Right renal cortex interstitium (tissue), 3 donors: ENCODE data around the gene MAIP1. TPM values are rescaled to one million over a fixed set of nuclear protein-coding genes. Genes with fewer than 3 reads are reported as not detected.
"Not testable (repeated sequence)": the region's sequence is repeated elsewhere in the genome, so short reads cannot be mapped to it uniquely, and the experiment has no call there.

Source experiments
- DNase-seq, 3 donors: peaks; one replicate each; pipeline ENCODE4 v3.0.0-alpha.2; 2013; ENCODE audit warnings: low read depth in 3 of 3, low spot score in 2 of 3
- polyA plus RNA-seq, 3 donors: library from polyadenylated mRNA; unstranded; fragments of 120-200 nt; gene quantifications; one replicate each; pipeline ENCODE4 v1.2.1, GENCODE V29; 2013; ENCODE audit not compliant: insufficient read length in 3 of 3

MAIP1 gene, protein sequence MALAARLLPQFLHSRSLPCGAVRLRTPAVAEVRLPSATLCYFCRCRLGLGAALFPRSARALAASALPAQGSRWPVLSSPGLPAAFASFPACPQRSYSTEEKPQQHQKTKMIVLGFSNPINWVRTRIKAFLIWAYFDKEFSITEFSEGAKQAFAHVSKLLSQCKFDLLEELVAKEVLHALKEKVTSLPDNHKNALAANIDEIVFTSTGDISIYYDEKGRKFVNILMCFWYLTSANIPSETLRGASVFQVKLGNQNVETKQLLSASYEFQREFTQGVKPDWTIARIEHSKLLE
- 10 to 100 TPM; 36.6 to 42.0 (median 40.4) TPM for polyA plus RNA-seq

DNA sequence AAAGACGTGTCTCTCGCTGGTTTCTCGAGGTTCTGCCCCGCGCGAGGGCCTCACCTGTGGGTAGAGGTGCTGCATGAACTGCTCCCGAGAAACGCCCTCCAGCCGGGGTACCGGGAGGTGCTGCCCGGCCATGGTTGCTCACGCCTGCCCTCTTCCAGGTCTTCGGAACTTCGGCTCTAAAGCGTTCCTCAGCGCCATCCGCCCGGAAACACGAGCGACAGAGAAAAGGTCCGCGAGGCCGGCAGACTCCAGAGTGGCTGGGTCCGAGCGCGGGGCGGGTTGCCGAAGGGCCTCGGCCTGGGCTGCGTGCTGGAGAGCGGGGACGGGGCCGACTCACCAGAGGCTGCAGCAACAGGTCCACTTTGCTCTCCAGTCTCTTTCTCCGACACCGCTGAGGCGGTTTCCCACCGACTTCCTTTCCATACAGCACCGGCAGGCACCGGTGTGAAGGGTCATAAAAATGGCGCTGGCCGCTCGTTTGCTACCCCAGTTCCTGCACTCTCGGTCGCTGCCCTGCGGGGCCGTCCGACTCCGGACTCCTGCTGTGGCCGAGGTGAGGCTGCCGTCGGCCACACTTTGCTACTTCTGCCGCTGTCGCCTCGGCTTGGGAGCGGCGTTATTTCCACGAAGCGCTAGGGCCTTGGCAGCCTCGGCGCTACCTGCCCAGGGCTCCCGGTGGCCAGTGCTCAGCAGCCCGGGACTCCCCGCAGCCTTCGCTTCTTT, at the start of gene MAIP1, which contains the start of gene TYW5:
TSS of gene MAIP1 (plus strand) at position 244 of the 723 bp plus-strand sequence. CDS start at position 461, 217 bp downstream.
TSS of gene TYW5 (minus strand) at position 153 of the 723 bp plus-strand sequence. CDS start at position 132, 21 bp downstream.
- peak; percentile 72 to 80 (median 78) for DNase-seq

DNA sequence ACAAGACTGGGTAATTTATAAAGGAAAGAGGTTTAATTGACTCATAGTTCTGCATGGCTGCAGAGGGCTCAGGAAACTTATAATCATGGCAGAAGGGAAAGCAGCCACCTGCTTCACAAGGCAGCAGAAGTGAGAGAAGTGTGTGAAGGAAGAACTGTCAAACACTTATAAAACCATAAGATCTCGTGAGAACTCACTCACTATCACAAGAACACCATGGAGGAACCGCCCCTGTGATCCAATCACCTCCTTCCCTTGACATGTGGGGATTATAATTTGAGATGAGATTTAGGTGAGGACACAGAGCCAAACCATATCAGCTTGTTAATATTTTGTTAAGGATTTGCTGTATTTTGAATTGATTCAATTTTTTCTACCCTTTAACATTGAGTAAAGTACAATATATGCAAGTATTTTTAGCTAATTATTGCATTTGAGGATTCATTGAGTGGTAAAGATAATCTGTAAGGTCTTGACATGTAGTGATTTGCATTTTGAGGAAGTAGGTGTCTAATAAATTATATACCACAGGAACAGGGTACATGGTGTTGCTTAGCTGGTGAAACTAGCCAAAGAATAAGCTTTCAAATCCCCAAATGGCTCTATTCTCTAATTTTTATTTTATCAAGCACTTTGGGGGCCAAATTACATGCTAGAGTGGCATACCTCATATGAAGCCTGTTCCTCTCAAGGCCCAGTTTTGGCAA, 48.2 kb upstream of the MAIP1 start:
- no peak for DNase-seq

DNA sequence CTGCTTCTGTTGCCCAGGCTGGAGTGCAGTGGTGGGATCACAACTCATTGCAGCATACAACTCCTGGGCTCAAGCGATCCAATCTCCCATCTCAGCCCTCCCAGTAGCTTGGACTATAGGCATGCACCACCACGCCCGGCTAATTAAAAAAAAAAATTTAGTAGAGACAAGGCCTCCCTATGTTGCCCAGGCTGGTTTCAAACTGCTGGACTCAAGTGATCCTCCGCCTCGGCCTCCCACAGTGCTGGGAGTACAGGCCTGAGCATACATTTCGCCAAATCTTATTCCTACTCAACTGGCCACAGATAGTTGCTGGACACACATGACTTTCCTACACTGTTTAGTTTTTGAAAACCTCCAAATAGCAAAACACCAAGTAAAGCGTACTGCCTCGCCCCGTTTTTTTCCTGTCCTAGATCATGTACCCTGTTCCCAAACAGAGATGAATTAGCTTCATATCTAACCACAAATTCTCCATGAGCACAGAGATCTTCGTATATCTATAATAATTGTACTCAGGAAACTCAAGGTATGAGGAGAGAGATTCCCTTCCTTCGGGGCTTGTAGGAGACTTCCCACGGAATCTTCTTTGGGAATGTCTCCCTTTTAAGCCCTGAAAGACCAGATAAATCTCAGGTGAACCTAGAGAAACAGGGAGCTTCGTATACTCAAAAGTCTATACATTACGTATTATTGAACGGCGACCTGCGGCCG, 44.9 kb upstream of the MAIP1 start:
- no peak for DNase-seq

DNA sequence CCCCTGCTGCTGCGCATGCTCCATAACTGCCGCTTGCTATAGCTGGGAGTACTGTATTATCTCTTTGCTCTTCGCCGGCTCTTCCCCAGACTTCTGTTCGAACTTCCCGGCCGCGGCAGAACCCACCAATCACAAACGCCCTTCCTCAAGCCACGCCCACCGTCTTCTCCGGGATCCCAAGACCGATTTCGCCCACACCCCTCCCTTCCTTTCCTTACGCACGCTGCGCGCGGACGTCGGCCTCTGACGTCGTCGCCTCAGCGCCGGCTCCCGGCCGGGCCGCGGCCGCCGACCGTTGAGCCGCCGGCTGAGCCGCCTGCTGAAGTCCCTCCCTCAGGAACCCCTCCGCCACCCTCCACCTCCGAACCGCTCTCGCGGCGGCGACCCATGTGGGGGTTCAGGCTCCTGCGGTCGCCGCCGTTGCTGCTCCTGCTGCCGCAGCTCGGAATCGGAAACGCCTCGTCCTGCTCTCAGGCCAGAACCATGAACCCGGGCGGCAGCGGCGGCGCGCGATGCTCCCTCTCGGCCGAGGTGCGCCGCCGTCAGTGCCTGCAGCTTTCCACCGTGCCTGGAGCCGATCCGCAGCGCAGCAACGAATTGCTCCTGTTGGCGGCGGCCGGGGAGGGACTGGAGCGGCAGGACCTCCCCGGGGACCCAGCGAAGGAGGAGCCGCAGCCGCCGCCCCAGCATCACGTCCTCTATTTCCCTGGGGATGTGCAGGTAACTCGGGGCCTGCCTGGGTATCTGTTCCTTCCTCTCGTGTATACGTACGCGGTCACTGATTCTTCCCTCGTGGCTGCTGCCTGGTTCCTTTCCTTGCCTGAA, 44.1 kb upstream of the MAIP1 start, which contains the start of gene C2orf69:
TSS of gene C2orf69 (plus strand) at position 242 of the 825 bp plus-strand sequence. CDS start at position 388, 146 bp downstream.
- peak; percentile 90 to 93 (median 93) for DNase-seq

DNA sequence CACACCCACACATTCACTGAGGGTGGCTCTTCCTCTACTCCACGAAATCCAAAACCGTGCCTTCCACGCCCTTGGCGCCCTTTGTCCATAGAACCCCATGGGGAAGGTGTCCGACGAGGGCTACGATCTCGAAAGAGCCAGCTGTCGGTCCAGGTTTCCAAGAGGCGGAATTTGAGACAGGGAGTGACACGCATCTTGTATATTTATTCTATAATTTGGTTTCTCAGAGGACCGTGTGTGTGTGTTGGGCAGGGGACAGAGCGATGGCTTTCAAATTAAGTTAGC, 43.6 kb upstream of the MAIP1 start:
- DNase-seq: peak in 1 of 3 donors; percentile 45

DNA sequence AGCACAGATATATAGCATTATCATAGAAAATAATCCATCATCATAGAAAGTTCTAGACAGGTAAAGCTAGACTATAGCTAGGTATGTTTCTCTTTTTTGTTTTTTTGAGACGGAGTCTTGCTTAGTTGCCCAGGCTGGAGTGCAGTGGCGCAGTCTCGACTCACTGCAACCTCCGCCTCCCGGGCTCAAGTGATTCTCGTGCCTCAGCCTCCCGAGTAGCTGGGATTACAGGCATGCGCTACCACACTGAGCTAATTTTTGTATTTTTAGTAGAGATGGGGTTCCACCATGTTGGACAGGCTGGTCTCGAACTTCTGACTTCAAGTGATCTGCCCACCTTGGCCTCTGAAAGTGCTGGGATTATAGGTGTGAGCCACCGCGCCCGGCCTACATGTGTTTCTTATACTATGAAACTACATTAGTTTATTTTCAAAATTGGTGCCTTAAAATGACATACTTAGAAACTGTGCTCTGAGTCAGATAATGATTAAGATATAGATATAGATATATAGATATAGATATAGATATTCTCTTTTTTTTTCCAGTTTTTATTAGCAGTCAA, 42.7 kb upstream of the MAIP1 start:
- not testable (repeated sequence) for DNase-seq

DNA sequence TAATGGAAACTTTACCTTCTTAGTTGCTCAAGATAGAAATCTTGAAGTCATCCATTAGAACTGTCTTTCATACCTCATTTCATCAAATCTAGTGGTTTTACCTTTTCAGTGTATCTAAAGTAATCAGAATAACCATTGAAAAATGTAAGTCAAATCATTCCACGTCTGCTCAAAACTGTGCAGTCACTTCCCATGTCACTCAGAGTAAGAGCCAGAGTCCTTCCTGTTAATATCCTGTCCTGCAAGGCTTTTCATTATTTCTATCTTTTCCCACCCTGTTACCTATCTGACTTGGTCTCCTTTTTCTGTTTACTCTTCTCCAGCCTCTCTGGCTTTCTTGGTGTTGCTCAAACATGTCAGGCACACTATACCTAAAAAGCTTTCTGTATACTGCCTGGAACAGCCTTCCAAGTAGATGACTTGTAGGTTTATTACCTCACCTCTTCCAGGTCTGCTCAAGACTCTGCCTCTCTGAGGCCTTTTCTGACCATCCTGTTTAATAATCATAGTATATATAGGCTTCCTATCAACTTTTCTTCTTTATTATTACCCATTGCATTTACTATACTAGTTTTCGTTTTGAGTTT, 40.9 kb upstream of the MAIP1 start:
- no peak for DNase-seq

DNA sequence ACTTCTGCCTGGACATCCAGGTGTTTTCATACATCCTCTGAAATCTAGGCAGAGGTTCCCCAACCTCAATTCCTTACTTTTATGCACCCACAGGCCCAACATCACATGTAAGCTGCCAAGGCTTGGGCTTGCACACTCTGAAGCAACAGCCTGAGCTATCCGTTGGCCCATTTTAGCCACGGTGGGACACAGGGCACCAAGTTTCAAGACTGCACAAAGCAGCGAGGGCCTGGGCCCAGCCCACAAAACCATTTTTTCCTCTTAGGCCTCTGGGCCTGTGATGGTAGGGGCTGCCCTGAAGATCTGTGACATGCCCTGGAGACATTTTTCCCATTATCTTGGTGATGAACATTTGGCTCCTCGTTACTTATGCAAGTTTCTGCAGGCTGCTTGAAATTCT, 38.4 kb upstream of the MAIP1 start:
- DNase-seq: no peak

DNA sequence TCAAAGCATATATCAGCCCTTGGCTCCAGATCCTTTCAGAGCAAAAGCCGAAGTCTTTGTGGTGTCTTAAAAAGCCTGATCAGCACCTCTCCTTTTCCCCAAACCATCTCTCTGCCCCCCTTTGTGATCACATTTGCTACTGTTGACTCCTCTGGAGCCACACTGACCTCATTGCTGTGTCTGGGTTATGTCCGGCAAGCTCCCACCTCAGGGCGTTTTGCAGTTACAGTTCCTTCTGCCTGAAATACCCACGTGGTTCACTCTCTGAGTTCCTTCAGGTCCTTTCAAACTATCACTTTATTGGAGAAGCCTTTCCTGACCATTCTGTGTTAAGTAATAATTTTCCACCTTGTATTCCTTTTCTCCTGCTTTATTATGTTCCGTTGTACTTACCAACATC, 32.5 kb upstream of the MAIP1 start:
- DNase-seq: no peak

DNA sequence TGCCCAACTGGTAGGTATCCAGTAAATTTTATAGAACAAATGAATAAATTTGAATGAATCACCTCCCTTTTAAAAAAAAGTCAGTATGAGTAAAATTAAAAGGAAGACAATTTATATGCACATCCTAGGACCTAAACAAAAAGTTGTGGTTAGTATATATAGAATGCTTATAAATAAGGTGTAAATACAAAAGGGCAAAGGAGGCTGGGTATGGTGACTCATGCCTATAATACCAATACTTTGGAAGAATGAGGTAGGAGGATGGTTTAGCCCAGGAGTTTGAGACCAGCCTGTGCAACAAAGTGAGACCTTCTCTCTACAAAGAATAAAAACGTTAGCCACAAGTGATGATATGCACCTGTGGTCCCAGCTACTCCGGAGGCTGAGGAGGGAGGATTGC, 31.5 kb upstream of the MAIP1 start:
- no peak for DNase-seq

DNA sequence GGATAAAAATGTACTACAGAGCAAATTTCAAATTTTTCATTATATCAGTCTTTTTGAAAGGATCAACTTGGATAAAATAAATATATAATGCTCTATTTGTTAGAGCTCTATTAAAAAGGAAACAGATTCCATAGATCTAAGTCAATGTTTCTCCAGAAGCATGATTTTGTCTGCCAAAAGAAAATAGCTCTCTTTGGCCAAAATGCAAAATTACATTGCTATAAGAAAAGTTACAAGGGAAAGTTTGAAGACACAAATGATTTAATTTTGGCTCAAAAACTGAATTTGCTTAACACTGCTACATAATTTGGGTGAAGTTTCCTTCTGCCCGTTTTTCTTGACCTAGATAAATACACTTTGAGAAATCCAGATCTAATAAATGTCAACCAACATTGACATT, 28.6 kb upstream of the MAIP1 start:
- DNase-seq: no peak

DNA sequence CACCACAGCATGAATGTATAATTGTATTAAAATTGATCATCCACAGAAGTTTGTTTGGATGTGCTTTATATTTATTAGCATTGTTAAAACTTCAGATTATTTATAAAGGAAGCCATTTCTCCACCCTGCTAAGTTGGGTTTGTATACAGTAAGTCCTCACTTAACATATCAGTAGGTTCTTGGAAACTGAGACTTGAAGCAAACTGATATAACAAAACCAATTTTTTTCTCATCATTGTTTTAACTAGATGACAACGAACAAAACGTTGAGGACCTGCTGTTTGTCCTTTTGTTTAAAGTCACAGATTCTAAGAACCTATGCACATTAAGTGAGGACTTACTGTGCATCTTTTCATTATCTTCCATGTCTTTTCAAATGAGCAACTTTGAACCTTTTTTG, 27.2 kb upstream of the MAIP1 start:
- no peak for DNase-seq

DNA sequence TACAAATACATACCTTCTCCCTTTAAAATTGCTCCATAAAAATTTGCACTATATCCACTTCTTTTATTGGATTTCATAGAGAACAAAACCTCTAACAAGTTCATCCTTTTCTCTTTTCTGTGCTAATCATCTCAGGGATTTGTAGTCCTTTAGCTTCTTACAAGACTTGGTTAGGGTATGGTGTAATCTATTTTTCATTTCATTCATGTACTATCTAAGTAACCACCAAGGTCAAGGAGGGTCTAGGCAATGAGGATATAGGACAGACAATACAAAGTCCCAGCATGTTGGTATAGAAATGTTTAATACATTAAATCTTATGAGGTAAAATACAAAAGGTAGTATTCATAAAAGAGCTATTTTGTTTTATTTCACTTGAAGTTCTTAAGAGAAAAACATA, 26.8 kb upstream of the MAIP1 start:
- DNase-seq: no peak

DNA sequence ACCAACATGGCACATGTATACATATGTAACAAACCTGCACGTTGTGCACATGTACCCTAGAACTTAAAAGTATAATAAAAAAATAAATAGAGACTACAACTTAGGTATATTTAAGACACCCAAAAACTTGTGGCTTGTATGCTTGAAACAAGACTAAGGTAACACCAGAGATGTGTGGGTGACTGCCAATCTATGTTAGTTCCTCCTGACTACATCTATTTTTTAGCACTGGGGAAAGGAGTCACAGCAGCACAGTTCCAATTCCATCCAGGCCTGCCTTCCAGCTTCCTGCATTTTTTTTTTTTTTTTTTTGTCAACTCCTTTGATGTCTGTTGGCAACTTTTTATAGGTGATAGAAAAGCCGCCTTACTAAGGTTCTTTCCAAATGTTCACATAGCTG, 26.1 kb upstream of the MAIP1 start:
- DNase-seq: no peak

DNA sequence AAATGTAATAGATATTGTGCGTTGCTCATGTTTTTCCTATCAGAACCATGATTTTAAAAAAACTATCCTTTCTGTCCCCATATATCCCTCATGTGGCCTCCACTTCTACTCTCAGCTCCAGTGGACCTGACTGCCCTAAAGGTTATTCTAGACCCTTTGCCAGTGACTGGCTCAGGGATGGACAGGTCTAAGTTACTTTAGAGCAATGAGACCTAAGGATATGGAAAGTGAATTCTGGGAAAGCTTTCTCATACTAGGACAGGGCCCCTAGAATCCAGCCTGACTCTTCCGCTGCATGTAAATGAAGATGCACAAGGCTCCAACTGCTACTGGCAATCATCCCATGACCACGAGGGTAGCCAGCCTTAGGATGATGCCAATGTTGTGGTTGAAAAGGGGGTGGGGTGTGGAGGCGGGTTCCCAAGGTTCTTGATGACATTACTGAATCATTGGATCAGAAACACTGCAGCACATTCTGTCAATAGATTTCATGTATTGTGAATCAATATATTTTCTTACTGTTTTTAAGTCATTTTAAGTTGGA, 23.0 kb upstream of the MAIP1 start:
- no peak for DNase-seq

DNA sequence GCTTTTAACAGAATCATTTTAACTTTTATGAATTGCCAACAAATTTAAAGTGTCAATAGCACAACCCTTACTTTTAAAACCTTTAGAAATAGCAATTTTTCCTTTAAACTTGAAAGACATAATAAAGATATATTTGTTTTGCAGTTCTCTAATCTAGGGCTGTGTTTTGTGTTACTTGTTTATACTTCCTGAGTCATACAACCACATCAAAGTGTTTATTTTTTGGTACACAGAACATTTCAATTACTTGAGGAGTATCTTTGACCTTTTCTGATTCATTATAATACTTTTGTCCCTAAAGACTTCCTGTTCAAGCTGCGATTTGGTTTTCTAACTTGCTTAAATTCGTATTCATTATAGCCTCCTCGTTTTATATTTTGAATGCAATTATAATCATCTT, 21.9 kb upstream of the MAIP1 start:
- no peak for DNase-seq

DNA sequence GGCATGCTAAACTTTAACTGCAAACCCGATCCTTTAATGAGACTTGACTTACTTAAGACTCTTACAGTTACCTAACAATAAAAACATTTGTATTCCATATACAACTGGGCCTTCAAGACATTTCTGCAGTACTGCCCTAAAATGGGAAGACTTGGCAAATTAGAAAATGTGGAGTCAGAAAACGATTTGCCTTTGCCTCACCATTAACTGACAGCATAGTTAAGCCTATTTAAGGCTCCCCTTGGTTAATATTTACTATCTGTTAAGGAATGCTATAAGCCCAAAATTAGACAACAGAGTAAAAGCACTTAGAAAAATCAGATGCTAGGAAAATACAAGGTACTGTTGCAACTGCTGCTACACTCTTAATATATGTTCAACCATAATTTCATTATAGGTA, 18.8 kb upstream of the MAIP1 start:
- DNase-seq: no peak

DNA sequence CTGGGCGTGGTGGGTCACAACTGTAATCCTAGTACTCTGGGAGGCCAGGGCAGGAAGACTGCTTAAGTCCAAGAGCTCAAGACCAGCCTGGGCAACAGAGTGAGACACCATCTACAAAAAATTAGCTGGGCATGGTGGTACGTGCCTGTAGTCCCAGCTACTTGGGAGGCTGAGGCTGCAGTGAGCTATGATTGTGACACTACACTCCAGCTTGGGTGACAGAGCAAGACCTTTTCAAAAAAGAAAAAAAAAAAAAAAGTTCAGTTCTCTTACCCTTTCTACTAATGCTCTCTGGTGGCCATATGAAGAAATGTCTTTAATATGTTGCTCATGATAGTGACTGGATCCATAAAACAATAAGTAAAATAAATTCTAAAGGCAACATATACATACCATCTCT, 15.0 kb upstream of the MAIP1 start:
- no peak for DNase-seq

DNA sequence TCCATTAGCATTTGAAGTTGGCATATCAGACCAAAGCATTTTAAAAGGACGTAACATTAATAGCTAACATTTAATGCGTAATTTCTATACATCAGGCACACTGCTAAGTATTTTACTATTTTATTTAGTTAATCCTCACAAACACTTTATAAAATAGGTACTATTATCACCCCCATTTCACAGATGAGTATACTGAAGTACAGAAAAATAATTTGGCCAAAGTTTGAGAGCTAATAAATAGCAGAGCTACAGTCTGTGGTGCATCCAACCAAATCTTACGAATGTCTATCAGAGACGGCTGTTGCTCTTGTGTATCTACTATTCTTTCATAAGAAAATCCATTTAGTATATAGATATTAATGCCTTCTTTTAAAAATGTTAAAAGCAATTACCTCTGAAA, 12.0 kb upstream of the MAIP1 start:
- no peak for DNase-seq
